IPS-11a (cell line): ENCODE measurements around the gene GIN1.
"Not testable (repeated sequence)": the region's sequence is repeated elsewhere in the genome, so short reads cannot be mapped to it uniquely, and the experiment has no call there.

Experiments used
- H3K4me3 ChIP-seq: one replicate; pipeline ENCODE4 v1.5.1; 2013; ENCODE audit warnings: low read depth, low read length, control low read depth

GIN1 gene

GRCh38 chr5:103110403-103110802 is 9.5 kb downstream of the GIN1 start:
- no peak overlapping the region for H3K4me3 ChIP-seq

- no peak overlapping the region for H3K4me3 ChIP-seq
These were observed 10.7 kb downstream of the GIN1 start for GRCh38 chr5:103109277-103109676.

GRCh38 chr5:103108086-103108485 is 11.9 kb downstream of the GIN1 start:
- H3K4me3 ChIP-seq: no peak overlapping the region

- H3K4me3 ChIP-seq: no peak overlapping the region
These were observed 17.7 kb downstream of the GIN1 start for GRCh38 chr5:103102234-103102633.

GRCh38 chr5:103101079-103101750 is 18.7 kb downstream of the GIN1 start:
- no peak overlapping the region for H3K4me3 ChIP-seq

- H3K4me3 ChIP-seq: no peak overlapping the region
These were observed 20.9 kb downstream of the GIN1 start for GRCh38 chr5:103098993-103099392.

GRCh38 chr5:103094737-103095136 is 25.2 kb downstream of the GIN1 start:
- H3K4me3 ChIP-seq: no peak overlapping the region

- H3K4me3 ChIP-seq: no peak overlapping the region
These were observed 26.2 kb downstream of the GIN1 start for GRCh38 chr5:103093727-103094126.

- H3K4me3 ChIP-seq: no peak overlapping the region
These were observed 27.3 kb downstream of the GIN1 start for GRCh38 chr5:103092676-103093075.

- H3K4me3 ChIP-seq: no peak overlapping the region
These were observed 29.1 kb downstream of the GIN1 start for GRCh38 chr5:103090791-103091190.

GRCh38 chr5:103089272-103089671 is 30.7 kb downstream of the GIN1 start:
- no peak overlapping the region for H3K4me3 ChIP-seq

- no peak overlapping the region for H3K4me3 ChIP-seq
These were observed 33.4 kb downstream of the GIN1 start for GRCh38 chr5:103086547-103086946.

GRCh38 chr5:103079796-103080195 is 40.1 kb downstream of the GIN1 start:
- H3K4me3 ChIP-seq: no peak overlapping the region

- H3K4me3 ChIP-seq: no peak overlapping the region
These were observed 44.5 kb downstream of the GIN1 start for GRCh38 chr5:103075442-103075841.

GRCh38 chr5:103073500-103073899 is 46.4 kb downstream of the GIN1 start:
- not testable (repeated sequence) for H3K4me3 ChIP-seq

GRCh38 chr5:103066326-103066725 is 53.6 kb downstream of the GIN1 start:
- H3K4me3 ChIP-seq: no peak overlapping the region

- H3K4me3 ChIP-seq: no peak overlapping the region
These were observed 59.4 kb downstream of the GIN1 start for GRCh38 chr5:103060424-103060954.

- no peak overlapping the region for H3K4me3 ChIP-seq
These were observed 60.4 kb downstream of the GIN1 start for GRCh38 chr5:103059525-103059924.

GRCh38 chr5:103057208-103058130 is 62.5 kb downstream of the GIN1 start:
- H3K4me3 ChIP-seq: no peak overlapping the region

GRCh38 chr5:103046706-103047105 is 73.2 kb downstream of the GIN1 start:
- not testable (repeated sequence) for H3K4me3 ChIP-seq

- H3K4me3 ChIP-seq: no peak overlapping the region
These were observed 78.8 kb downstream of the GIN1 start for GRCh38 chr5:103041071-103041676.
